IMR-90 (cell line): ENCODE data around the gene GAMT. TPM values are rescaled to one million over a fixed set of nuclear protein-coding genes. Genes with fewer than 3 reads are reported as not detected.

Source experiments
- ATAC-seq: fragments of 200-7000 bp; cut with Tn5 transposase; 2 replicates; pipeline ENCODE4 v1.9.1; 2020; ENCODE audit warnings: low read depth, mild to moderate bottlenecking, moderate library complexity
- BruUV-seq: library from RNA; stranded (reverse); fragments of 400-500 nt; replicated peaks from 2 replicates; lab custom pipeline; 2021; lab: Mats Ljungman, UMichigan
- CTCF ChIA-PET: fragments of 300-600 bp; formaldehyde crosslinking; extraction: SDS; loops from one replicate; lab custom pipeline; 2021; ENCODE audit warnings: antibody characterized with exemption; lab: Yijun Ruan, JAX
- POLR2A ChIA-PET: fragments of 300-600 bp; sonication (Branson Sonifier 250); formaldehyde crosslinking; loops from one replicate; lab custom pipeline; 2022; ENCODE audit warnings: antibody characterized with exemption; ENCODE audit not compliant: unreplicated experiment; lab: Charles Lee
- DNase-seq: peaks from one replicate; pipeline ENCODE4 v3.0.0; 2013
- H2AFZ ChIP-seq: replicated peaks from 2 replicates; pipeline ENCODE3; 2013; ENCODE audit warnings: low read length, mild to moderate bottlenecking; ENCODE audit not compliant: poor library complexity
- H2AK5ac ChIP-seq: 2 replicates; pipeline ENCODE4 v1.6.1; 2013; ENCODE audit warnings: low read depth, low read length, inconsistent platforms
- H2AK9ac ChIP-seq: replicated peaks from 2 replicates; pipeline ENCODE3; 2013; ENCODE audit warnings: mild to moderate bottlenecking, low read depth, low read length, moderate library complexity; ENCODE audit not compliant: poor library complexity
- H2BK120ac ChIP-seq: 2 replicates; pipeline ENCODE4 v1.6.1; 2013; ENCODE audit warnings: low read depth, low read length, inconsistent platforms
- H2BK15ac ChIP-seq: 3 replicates; pipeline ENCODE4 v1.6.1; 2013; ENCODE audit warnings: low read depth, low read length, inconsistent platforms
- H2BK20ac ChIP-seq: 2 replicates; pipeline ENCODE4 v1.6.1; 2013; ENCODE audit warnings: low read depth, mild to moderate bottlenecking, inconsistent platforms, low read length, moderate library complexity
- H2BK5ac ChIP-seq: 2 replicates; pipeline ENCODE4 v1.6.1; 2013; ENCODE audit warnings: mild to moderate bottlenecking, low read depth, low read length, inconsistent platforms; ENCODE audit not compliant: poor library complexity, severe bottlenecking
- H3K14ac ChIP-seq: replicated peaks from 2 replicates; pipeline ENCODE4 v1.6.1; 2013; ENCODE audit warnings: low read depth, low read length, inconsistent platforms
- H3K18ac ChIP-seq: 2 replicates; pipeline ENCODE4 v1.6.1; 2013; ENCODE audit warnings: low read depth, low read length, control low read depth
- H3K23ac ChIP-seq: 2 replicates; pipeline ENCODE4 v1.6.1; 2013; ENCODE audit warnings: low read depth, low read length, inconsistent platforms
- H3K27ac ChIP-seq: 2 replicates; pipeline ENCODE4 v1.5.1; 2013; ENCODE audit warnings: mild to moderate bottlenecking, control low read depth, low read length; ENCODE audit not compliant: insufficient read depth
- H3K27me3 ChIP-seq: 2 replicates; pipeline ENCODE4 v1.6.1; 2013; ENCODE audit warnings: low read length; ENCODE audit not compliant: control insufficient read depth, insufficient read depth
- H3K36me3 ChIP-seq: 2 replicates; pipeline ENCODE4 v1.6.1; 2013; ENCODE audit warnings: low read length, mixed read lengths; ENCODE audit not compliant: control insufficient read depth, insufficient read depth
- H3K4ac ChIP-seq: 2 replicates; pipeline ENCODE4 v1.6.1; 2013; ENCODE audit warnings: low read depth, low read length, inconsistent platforms
- H3K4me1 ChIP-seq: 2 replicates; pipeline ENCODE4 v1.6.1; 2013; ENCODE audit warnings: low read length, mixed read lengths; ENCODE audit not compliant: control insufficient read depth, insufficient read depth
- H3K4me2 ChIP-seq: 2 replicates; pipeline ENCODE4 v1.6.1; 2013; ENCODE audit warnings: low read depth, mild to moderate bottlenecking, control low read depth, low read length, moderate library complexity
- H3K4me3 ChIP-seq: 2 replicates; pipeline ENCODE4 v1.5.1; 2013; ENCODE audit warnings: low read depth, mild to moderate bottlenecking, control low read depth, low read length, moderate library complexity; ENCODE audit not compliant: insufficient read depth
- H3K56ac ChIP-seq: 2 replicates; pipeline ENCODE4 v1.6.1; 2013; ENCODE audit warnings: low read length, inconsistent platforms; ENCODE audit not compliant: insufficient read depth; ENCODE audit errors: extremely low read depth
- H3K79me1 ChIP-seq, 2 experiments: 2 replicates each; pipeline ENCODE4 v1.6.1; 2013; ENCODE audit warnings: low read length in 2 of 2, inconsistent platforms in 1 of 2, low read depth in 1 of 2
- H3K9ac ChIP-seq: 2 replicates; pipeline ENCODE4 v1.6.1; 2013; ENCODE audit warnings: low read depth, low read length, control low read depth
- H3K9me1 ChIP-seq: 2 replicates; pipeline ENCODE4 v1.6.1; 2013; ENCODE audit warnings: low read length, inconsistent platforms; ENCODE audit not compliant: insufficient read depth
- H3K9me3 ChIP-seq: 2 replicates; pipeline ENCODE4 v1.6.1; 2013; ENCODE audit warnings: low read length; ENCODE audit not compliant: control insufficient read depth, insufficient read depth
- H4K20me1 ChIP-seq: 2 replicates; pipeline ENCODE4 v1.6.1; 2013; ENCODE audit warnings: low read length, inconsistent platforms; ENCODE audit not compliant: insufficient read depth
- H4K5ac ChIP-seq: 2 replicates; pipeline ENCODE4 v1.6.1; 2013; ENCODE audit warnings: mild to moderate bottlenecking, low read depth, low read length, control low read depth
- H4K8ac ChIP-seq, 2 experiments: 2 replicates each; pipeline ENCODE4 v1.6.1; 2013; ENCODE audit warnings: low read depth in 2 of 2, low read length in 2 of 2, control low read depth in 1 of 2, inconsistent platforms in 1 of 2
- H4K91ac ChIP-seq: 2 replicates; pipeline ENCODE4 v1.6.1; 2013; ENCODE audit warnings: low read depth, low read length, inconsistent platforms; ENCODE audit not compliant: insufficient read depth
- BHLHE40 ChIP-seq: fragments of 150-350 bp; IDR thresholded peaks from 2 replicates; pipeline ENCODE4 v1.6.1; 2016; ENCODE audit warnings: mild to moderate bottlenecking, low read depth, low read length
- CEBPB ChIP-seq: IDR thresholded peaks from 2 replicates; pipeline ENCODE4 v1.6.1; 2012; ENCODE audit warnings: low read depth, low read length, improper control_type of control experiment
- CHD1 ChIP-seq: IDR thresholded peaks from 2 replicates; pipeline ENCODE4 v1.6.1; 2012; ENCODE audit warnings: low read depth, low read length, improper control_type of control experiment
- CTCF ChIP-seq: conservative IDR thresholded peaks from 2 replicates; pipeline ENCODE4 v1.5.1; 2012; ENCODE audit warnings: mild to moderate bottlenecking, low read depth, low read length, improper control_type of control experiment
- ELK1 ChIP-seq: fragments of 150-350 bp; IDR thresholded peaks from 2 replicates; pipeline ENCODE4 v1.6.1; 2016; ENCODE audit warnings: low read depth, mild to moderate bottlenecking, low read length, moderate library complexity, borderline replicate concordance
- FOS ChIP-seq: fragments of 150-350 bp; IDR thresholded peaks from 2 replicates; pipeline ENCODE4 v1.6.1; 2016; ENCODE audit warnings: low read depth, low read length
- MAFK ChIP-seq: IDR thresholded peaks from 2 replicates; pipeline ENCODE4 v1.6.1; 2012; ENCODE audit warnings: low read depth, low read length, improper control_type of control experiment
- MAZ ChIP-seq: IDR thresholded peaks from 2 replicates; pipeline ENCODE4 v1.6.1; 2012; ENCODE audit warnings: low read depth, mild to moderate bottlenecking, low read length, improper control_type of control experiment, moderate library complexity, borderline replicate concordance
- MXI1 ChIP-seq: IDR thresholded peaks from 2 replicates; pipeline ENCODE4 v1.6.1; 2012; ENCODE audit warnings: low read depth, mild to moderate bottlenecking, low read length, moderate library complexity, borderline replicate concordance
- NFE2L2 ChIP-seq: fragments of 150-350 bp; IDR thresholded peaks from 2 replicates; pipeline ENCODE4 v1.6.1; 2016; ENCODE audit warnings: low read depth, mild to moderate bottlenecking, low read length
- POLR2A ChIP-seq: IDR thresholded peaks from 2 replicates; pipeline ENCODE4 v1.6.1; 2012; ENCODE audit warnings: mild to moderate bottlenecking, low read depth, low read length
- RAD21 ChIP-seq: IDR thresholded peaks from 2 replicates; pipeline ENCODE4 v1.6.1; 2012; ENCODE audit warnings: low read length, improper control_type of control experiment
- RCOR1 ChIP-seq: IDR thresholded peaks from 2 replicates; pipeline ENCODE4 v1.6.1; 2012; ENCODE audit warnings: mild to moderate bottlenecking, low read length, improper control_type of control experiment; ENCODE audit not compliant: insufficient replicate concordance
- RFX5 ChIP-seq: IDR thresholded peaks from 2 replicates; pipeline ENCODE4 v1.8.0; 2012; ENCODE audit warnings: low read depth, mild to moderate bottlenecking, low read length, moderate library complexity
- SMC3 ChIP-seq: fragments of 150-350 bp; IDR thresholded peaks from 2 replicates; pipeline ENCODE4 v1.6.1; 2016; ENCODE audit warnings: low read depth, mild to moderate bottlenecking, antibody characterized with exemption, low read length, moderate library complexity
- USF2 ChIP-seq: fragments of 150-350 bp; IDR thresholded peaks from 2 replicates; pipeline ENCODE4 v1.6.1; 2017; ENCODE audit warnings: mild to moderate bottlenecking, antibody characterized with exemption, low read length, low read depth
- WGBS, 2 experiments: methylation state at CpG; one replicate each; pipeline versions ENCODE4 v1.1.5 to v1.1.7; 2013; ENCODE audit warnings: missing lambda C conversion rate in 2 of 2; ENCODE audit not compliant: insufficient read length in 1 of 2; ENCODE audit errors: extremely low coverage in 2 of 2; 5-methylcytosine and 5-hydroxymethylcytosine counted together
- dilution Hi-C: fragments of 300-500 bp; cut with HindIII; formaldehyde crosslinking; loops from one replicate; pipeline ENCODE4 v1.14.3; 2018; ENCODE audit warnings: low sequenced_read_pairs; ENCODE audit not compliant: unreplicated experiment
- in situ Hi-C: fragments of 300-500 bp; cut with MboI; formaldehyde crosslinking; loops from 3 replicates; pipeline ENCODE4 v1.14.3; 2019; ENCODE audit warnings: low sequenced_read_pairs, inconsistent platforms, mixed read lengths
- intact Hi-C: fragments of 100-400 bp; cut with micrococcal nuclease; formaldehyde crosslinking; loops from 2 replicates; pipeline ENCODE4 v1.10.0; 2022
- polyA plus RNA-seq, 3 experiments: library from polyadenylated mRNA; depleted of rRNA; stranded (reverse); fragments of >200 nt; gene quantifications; 2 replicates each; pipeline ENCODE4 v1.2.3, GENCODE V29; 2012; ENCODE audit warnings: low replicate concordance in 1 of 3
- total RNA-seq: library from RNA; depleted of rRNA; stranded (reverse); fragments of >200 nt; gene quantifications from 2 replicates; pipeline ENCODE4 v1.2.3, GENCODE V29; 2012

The GAMT gene
- total and polyA plus RNA-seq, 2 of the 4 experiments (the other 2 are of a cell fraction): 22.8 to 51.8 TPM

GRCh38 chr19:1379961-1380489, 21.3 kb downstream of the GAMT start:
- Histone ChIP-seq H3K4me1 (no peaks in the 10 kb centered on the region), H2BK5ac (no peak overlapping the region), H3K23ac (no peak overlapping the region), H2AK5ac (no peak overlapping the region), H2AK9ac (peak overlapping the region; percentile 45), H3K9me3 (no peaks in the 10 kb centered on the region), H4K5ac (no peak overlapping the region), H3K79me1 (peaks cover 9 to 19% of the 10 kb centered on the region in 2 experiments; a peak in 3 of 4 replicates), H4K91ac (no peak overlapping the region), H2BK15ac (no peak overlapping the region), H4K20me1 (peaks cover 11% of the 10 kb centered on the region), H3K4ac (no peak overlapping the region), H3K27me3 (no peaks in the 10 kb centered on the region), H3K14ac (no peak overlapping the region), H2BK120ac (no peak overlapping the region), H4K8ac (no peak overlapping the region), H3K4me3 (no peak overlapping the region), H3K27ac (no peak overlapping the region), H3K56ac (no peak overlapping the region), H2AFZ (no peak overlapping the region), H3K9me1 (no peaks in the 10 kb centered on the region), H2BK20ac (no peak overlapping the region), H3K4me2 (no peak overlapping the region), H3K36me3 (peaks cover 16% of the 10 kb centered on the region), H3K18ac (no peak overlapping the region), H3K9ac (no peak overlapping the region)
- ATAC-seq (no peak), DNase-seq (no peak)
- POLR2A ChIA-PET: no interaction called here
- intact Hi-C loops (loop anchor here (2.0 kb wide), 1 partner anchor 95 kb away; the partner anchor contains the start of gene EFNA2), in situ Hi-C loops (no loop called here), dilution Hi-C loops (no loop called here)
- CTCF ChIA-PET: no interaction called here
- no CpG with 5 or more reads among the region's 12 CpGs for WGBS, 2 experiments
- TF ChIP-seq CHD1 (no peak), FOS (no peak), ELK1 (no peak), CTCF (no peak), MAZ (no peak), MXI1 (no peak), BHLHE40 (no peak), CEBPB (no peak), RFX5 (no peak), RAD21 (no peak), MAFK (no peak), POLR2A (no peak), NFE2L2 (no peak), SMC3 (no peak), RCOR1 (no peak), USF2 (no peak)
- no TSS peak for BruUV-seq
